SU-DHL-6 (cell line): ENCODE results near the gene SP7.

Source experiments
- CTCF ChIP-seq: fragments of 200-600 bp; sonication (generic); IDR thresholded peaks from one replicate; pipeline ENCODE4 v1.5.1; 2017; ENCODE audit warnings: antibody characterized with exemption, mild to moderate bottlenecking, low read length, moderate library complexity; ENCODE audit not compliant: insufficient read depth, poor library complexity, severe bottlenecking
- EZH2phosphoT487 ChIP-seq: fragments of 200-600 bp; sonication (generic), shearing (Covaris generic); conservative IDR thresholded peaks from 2 replicates; pipeline ENCODE4 v1.6.1; 2018; ENCODE audit warnings: mild to moderate bottlenecking, antibody characterized with exemption, low read length, moderate library complexity, mixed read lengths

GRCh38 chr12:53347905-53348304 lies 11.8 kb upstream of the SP7 start:
- no peak for TF ChIP-seq CTCF
- no peak for TF ChIP-seq EZH2phosphoT487
